Ecto neural progenitor cell (in vitro differentiated cells): ENCODE results near the gene PEAK1.
"Not testable (repeated sequence)": the region's sequence is repeated elsewhere in the genome, so short reads cannot be mapped to it uniquely, and the experiment has no call there.

Experiments used
- DNase-seq: peaks from one replicate; pipeline ENCODE4 v3.0.0-alpha.2; 2018; ENCODE audit warnings: low spot score

PEAK1 gene

GRCh38 chr15:77305953-77306352 lies 114.0 kb downstream of the PEAK1 start:
- no peak for DNase-seq

GRCh38 chr15:77296773-77297337 lies 123.0 kb downstream of the PEAK1 start:
- DNase-seq, result no peak

GRCh38 chr15:77295446-77295845 lies 124.5 kb downstream of the PEAK1 start:
- DNase-seq, result no peak

- DNase-seq, result no peak
These were observed 126.8 kb downstream of the PEAK1 start for GRCh38 chr15:77292969-77293558.

GRCh38 chr15:77291107-77291506 lies 128.8 kb downstream of the PEAK1 start:
- DNase-seq, result no peak

- DNase-seq, result no peak
These were observed 132.5 kb downstream of the PEAK1 start for GRCh38 chr15:77287385-77287784.

- no peak for DNase-seq
These were observed 134.6 kb downstream of the PEAK1 start for GRCh38 chr15:77285057-77285997.

- no peak for DNase-seq
These were observed 137.6 kb downstream of the PEAK1 start for GRCh38 chr15:77282333-77282732.

GRCh38 chr15:77276943-77277342 lies 143.0 kb downstream of the PEAK1 start:
- DNase-seq, result no peak

GRCh38 chr15:77276096-77276495 lies 143.8 kb downstream of the PEAK1 start:
- DNase-seq, result no peak

- DNase-seq, result not testable (repeated sequence)
These were observed 146.8 kb downstream of the PEAK1 start for GRCh38 chr15:77273136-77273535.

GRCh38 chr15:77266708-77267386 lies 153.1 kb downstream of the PEAK1 start:
- peak; percentile 80 for DNase-seq

GRCh38 chr15:77255385-77255784 lies 164.5 kb downstream of the PEAK1 start:
- no peak for DNase-seq

GRCh38 chr15:77251662-77252061 lies 168.2 kb downstream of the PEAK1 start:
- no peak for DNase-seq

- no peak for DNase-seq
These were observed 172.8 kb downstream of the PEAK1 start for GRCh38 chr15:77247116-77247515.

GRCh38 chr15:77243716-77244401 lies 176.0 kb downstream of the PEAK1 start:
- DNase-seq, result no peak

GRCh38 chr15:77243135-77243534 lies 176.8 kb downstream of the PEAK1 start:
- DNase-seq, result no peak

- DNase-seq, result no peak
These were observed 179.9 kb downstream of the PEAK1 start for GRCh38 chr15:77239882-77240608.

- no peak for DNase-seq
These were observed 184.3 kb downstream of the PEAK1 start for GRCh38 chr15:77235566-77235965.

GRCh38 chr15:77228828-77229227 lies 191.1 kb downstream of the PEAK1 start:
- DNase-seq, result no peak

GRCh38 chr15:77226652-77227051 lies 193.3 kb downstream of the PEAK1 start:
- no peak for DNase-seq
